Keratinocyte (primary cell): ENCODE measurements around the gene SPIN2B. TPM values are rescaled to one million over a fixed set of nuclear protein-coding genes. Genes with fewer than 3 reads are reported as not detected.
A peak's percentile ranks its signal among the peaks of the same experiment; 100 is the strongest.
"Not testable (repeated sequence)": the region's sequence is repeated elsewhere in the genome, so short reads cannot be mapped to it uniquely, and the experiment has no call there.

Experiments
- DNase-seq: peaks from one replicate; pipeline ENCODE4 v3.0.0-alpha.2; 2011; ENCODE audit warnings: low read depth, missing footprints, low spot score
- FAIRE-seq: peaks from 2 replicates; lab custom pipeline; 2011; peaks lifted over from hg19 to GRCh38; lab: Jason Lieb, UNC
- H2AFZ ChIP-seq: 2 replicates; pipeline ENCODE4 v1.6.0; 2012; ENCODE audit warnings: low read length, control low read depth, inconsistent platforms; ENCODE audit not compliant: control insufficient read depth
- H3K27ac ChIP-seq: 2 replicates; pipeline ENCODE4 v1.5.1; 2011; ENCODE audit warnings: low read length; ENCODE audit not compliant: control insufficient read depth, insufficient read depth
- H3K27me3 ChIP-seq: 3 replicates; pipeline ENCODE4 v1.6.0; 2011; ENCODE audit warnings: low read length; ENCODE audit not compliant: control insufficient read depth, insufficient read depth; ENCODE audit errors: extremely low read depth
- H3K36me3 ChIP-seq, 2 experiments: 2 replicates in 1 of 2; 3 replicates in 1 of 2; pipeline ENCODE4 v1.5.1; 2011; ENCODE audit warnings: low read length in 2 of 2, mild to moderate bottlenecking in 1 of 2; ENCODE audit not compliant: control insufficient read depth in 2 of 2, insufficient read depth in 2 of 2; ENCODE audit errors: extremely low read depth in 1 of 2
- H3K4me1 ChIP-seq: 3 replicates; pipeline ENCODE4 v1.5.1; 2011; ENCODE audit warnings: low read length; ENCODE audit not compliant: control insufficient read depth, insufficient read depth; ENCODE audit errors: extremely low read depth
- H3K4me2 ChIP-seq: 3 replicates; pipeline ENCODE4 v1.6.0; 2011; ENCODE audit warnings: low read depth, low read length; ENCODE audit not compliant: control insufficient read depth, insufficient read depth; ENCODE audit errors: extremely low read depth
- H3K4me3 ChIP-seq, 3 experiments: fragments of 200-600 bp in 1 of 3; sonication (generic) in 1 of 3; 2 replicates in 2 of 3; 3 replicates in 1 of 3; pipeline ENCODE4 v1.5.1; 2011 to 2016; ENCODE audit warnings: low read length in 3 of 3, mild to moderate bottlenecking in 3 of 3, control low read depth in 2 of 3, inconsistent platforms in 1 of 3, low read depth in 1 of 3, mixed read lengths in 1 of 3, mixed run types in 1 of 3, moderate library complexity in 1 of 3; ENCODE audit not compliant: control insufficient read depth in 2 of 3, insufficient read depth in 2 of 3; ENCODE audit errors: extremely low read depth in 1 of 3
- H3K79me2 ChIP-seq: 2 replicates; pipeline ENCODE4 v1.6.0; 2012; ENCODE audit warnings: low read length; ENCODE audit not compliant: control insufficient read depth, insufficient read depth
- H3K9ac ChIP-seq: 3 replicates; pipeline ENCODE4 v1.6.0; 2011; ENCODE audit warnings: low read length; ENCODE audit not compliant: control insufficient read depth, insufficient read depth; ENCODE audit errors: extremely low read depth
- H3K9me1 ChIP-seq: 3 replicates; pipeline ENCODE4 v1.6.0; 2011; ENCODE audit warnings: low read length; ENCODE audit not compliant: control insufficient read depth, insufficient read depth; ENCODE audit errors: extremely low read depth
- H3K9me3 ChIP-seq: 2 replicates; pipeline ENCODE4 v1.5.1; 2012; ENCODE audit warnings: low read depth, low read length; ENCODE audit not compliant: control insufficient read depth
- H4K20me1 ChIP-seq: 3 replicates; pipeline ENCODE4 v1.6.0; 2011; ENCODE audit warnings: low read length; ENCODE audit not compliant: control insufficient read depth, insufficient read depth; ENCODE audit errors: extremely low read depth
- EZH2 ChIP-seq: IDR thresholded peaks from one replicate; pipeline ENCODE4 v1.6.1; 2012; ENCODE audit warnings: inconsistent platforms, mild to moderate bottlenecking, low read length, moderate library complexity
- dilution Hi-C: fragments of 300-500 bp; cut with MboI; formaldehyde crosslinking; loops from one replicate; pipeline ENCODE4 v1.7.0; 2020; ENCODE audit warnings: low sequenced_read_pairs; ENCODE audit not compliant: extremely low pct_ligation_motif_present
- polyA plus RNA-seq, 5 experiments: library from polyadenylated mRNA; depleted of rRNA in 3 of 5; stranded (reverse) in 3 of 5; stranded (forward) in 1 of 5; unstranded in 1 of 5; fragments of >200 nt; gene quantifications; 1 replicate in 1 of 5; 2 replicates in 3 of 5; 3 replicates in 1 of 5; pipeline versions ENCODE4 v1.2.1 to v1.2.3, GENCODE V29; 2011 to 2012; ENCODE audit warnings: missing spikeins in 2 of 5, low read depth in 1 of 5, low replicate concordance in 1 of 5
- TF ChIP-seq, protein P1 (sequence below), 3 experiments: IDR thresholded peaks in 1 of 3; conservative IDR thresholded peaks in 1 of 3; optimal IDR thresholded peaks in 1 of 3; 2 replicates in 2 of 3; 3 replicates in 1 of 3; pipeline versions ENCODE3 to v1.5.1; 2011; ENCODE audit warnings: low read length in 3 of 3, mild to moderate bottlenecking in 3 of 3, moderate library complexity in 2 of 3, control low read depth in 1 of 3, inconsistent platforms in 1 of 3; ENCODE audit not compliant: insufficient read depth in 2 of 3; ENCODE audit errors: extremely low read depth in 1 of 3

SPIN2B gene
- polyA plus RNA-seq, 1 donor (not counting 4 experiments of a cell fraction or from before 2014, with no cell fraction given), result 9.7 TPM

GRCh38 chrX:57121816-57122215 is 468 bp upstream of the SPIN2B start:
- no peak overlapping the region for H3K27ac ChIP-seq
- H3K79me2 ChIP-seq, result no peaks in the 10 kb centered on the region
- no peak for FAIRE-seq
- peak overlapping the region; percentile 90 for H2AFZ ChIP-seq
- no peaks in the 10 kb centered on the region for H3K27me3 ChIP-seq
- H3K36me3 ChIP-seq, result no peaks in the 10 kb centered on the region
- no peaks in the 10 kb centered on the region for H3K4me1 ChIP-seq
- no peaks in the 10 kb centered on the region for H3K9me1 ChIP-seq
- peak overlapping the region; percentile 56 for H3K4me2 ChIP-seq
- no peak for DNase-seq
- peak overlapping the region; percentile 65 for H3K9ac ChIP-seq
- H4K20me1 ChIP-seq, result no peaks in the 10 kb centered on the region
- dilution Hi-C loops, result no loop called here
- TF ChIP-seq, protein P1, sequence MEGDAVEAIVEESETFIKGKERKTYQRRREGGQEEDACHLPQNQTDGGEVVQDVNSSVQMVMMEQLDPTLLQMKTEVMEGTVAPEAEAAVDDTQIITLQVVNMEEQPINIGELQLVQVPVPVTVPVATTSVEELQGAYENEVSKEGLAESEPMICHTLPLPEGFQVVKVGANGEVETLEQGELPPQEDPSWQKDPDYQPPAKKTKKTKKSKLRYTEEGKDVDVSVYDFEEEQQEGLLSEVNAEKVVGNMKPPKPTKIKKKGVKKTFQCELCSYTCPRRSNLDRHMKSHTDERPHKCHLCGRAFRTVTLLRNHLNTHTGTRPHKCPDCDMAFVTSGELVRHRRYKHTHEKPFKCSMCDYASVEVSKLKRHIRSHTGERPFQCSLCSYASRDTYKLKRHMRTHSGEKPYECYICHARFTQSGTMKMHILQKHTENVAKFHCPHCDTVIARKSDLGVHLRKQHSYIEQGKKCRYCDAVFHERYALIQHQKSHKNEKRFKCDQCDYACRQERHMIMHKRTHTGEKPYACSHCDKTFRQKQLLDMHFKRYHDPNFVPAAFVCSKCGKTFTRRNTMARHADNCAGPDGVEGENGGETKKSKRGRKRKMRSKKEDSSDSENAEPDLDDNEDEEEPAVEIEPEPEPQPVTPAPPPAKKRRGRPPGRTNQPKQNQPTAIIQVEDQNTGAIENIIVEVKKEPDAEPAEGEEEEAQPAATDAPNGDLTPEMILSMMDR (optimal IDR thresholded peaks at IDR 0.05 in 1 of 3, IDR thresholded peaks at IDR 0.05 in 1 of 3, conservative IDR thresholded peaks at IDR 0.05 in 1 of 3; ENCODE audit: extremely low read depth in 1 of 3, insufficient read depth in 2 of 3, low read length in 3 of 3), result no peak
- TF ChIP-seq EZH2, result no peak
- H3K4me3 ChIP-seq, result peak overlapping the region; percentile 54 to 75 (median 71)
- H3K9me3 ChIP-seq, result no peaks in the 10 kb centered on the region

- H3K4me3 ChIP-seq, result peak overlapping the region; percentile 54 to 75 (median 71)
- H3K27ac ChIP-seq, H3K9me3 ChIP-seq, H3K4me1 ChIP-seq, H3K79me2 ChIP-seq, H3K36me3 ChIP-seq, H3K27me3 ChIP-seq, DNase-seq, H4K20me1 ChIP-seq, dilution Hi-C loops, FAIRE-seq, H3K9me1 ChIP-seq: not testable (repeated sequence)
- H3K4me2 ChIP-seq, result peak overlapping the region; percentile 48
- peak overlapping the region; percentile 19 for H2AFZ ChIP-seq
- peak overlapping the region; percentile 65 for H3K9ac ChIP-seq
Measured at GRCh38 chrX:57120619-57121161, 658 bp downstream of the SPIN2B start.

DNA sequence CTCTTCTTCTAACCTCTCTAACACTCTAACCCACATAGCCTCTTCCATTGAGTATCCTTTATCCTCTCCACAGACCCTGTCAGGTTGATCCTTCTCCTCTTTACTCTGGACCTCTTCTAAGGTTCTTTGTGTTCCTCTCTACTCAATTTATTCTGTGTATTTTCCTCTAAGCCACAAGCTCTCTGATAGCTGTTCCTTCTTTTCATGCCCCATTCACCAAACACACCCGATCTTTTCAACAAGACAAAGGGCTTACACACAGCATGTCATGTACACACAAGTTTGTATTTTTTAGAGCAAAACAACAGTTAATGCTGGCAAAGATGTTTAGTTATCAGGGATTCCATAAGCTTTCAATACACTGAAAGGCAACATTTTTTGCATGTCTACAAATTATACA is 1.9 kb downstream of the SPIN2B start:
- TF ChIP-seq, protein P1 (optimal IDR thresholded peaks at IDR 0.05 in 1 of 3, IDR thresholded peaks at IDR 0.05 in 1 of 3, conservative IDR thresholded peaks at IDR 0.05 in 1 of 3; ENCODE audit: extremely low read depth in 1 of 3, insufficient read depth in 2 of 3, low read length in 3 of 3), result no peak
- no peak for TF ChIP-seq EZH2
- Histone ChIP-seq H3K9ac (no peak overlapping the region), H3K36me3 (no peaks in the 10 kb centered on the region), H3K9me1 (no peaks in the 10 kb centered on the region), H3K27me3 (no peaks in the 10 kb centered on the region), H3K4me3 (no peak overlapping the region), H3K4me2 (no peak overlapping the region), H3K4me1 (no peaks in the 10 kb centered on the region), H3K27ac (no peak overlapping the region), H3K79me2 (no peaks in the 10 kb centered on the region), H3K9me3 (no peaks in the 10 kb centered on the region), H4K20me1 (no peaks in the 10 kb centered on the region), H2AFZ (no peak overlapping the region)
- DNase-seq (no peak), FAIRE-seq (no peak)
- dilution Hi-C loops, result no loop called here

- H3K4me3 ChIP-seq, H3K9me3 ChIP-seq, H3K27me3 ChIP-seq, H3K36me3 ChIP-seq, H3K4me2 ChIP-seq, H2AFZ ChIP-seq, H3K4me1 ChIP-seq, FAIRE-seq, H4K20me1 ChIP-seq, H3K27ac ChIP-seq, dilution Hi-C loops, H3K79me2 ChIP-seq, H3K9ac ChIP-seq, H3K9me1 ChIP-seq, DNase-seq: not testable (repeated sequence)
Measured at GRCh38 chrX:57117566-57117965, 3.8 kb downstream of the SPIN2B start.
